IMR-90 (cell line): ENCODE results near the gene GAS2L3. TPM values are rescaled to one million over a fixed set of nuclear protein-coding genes. Genes with fewer than 3 reads are reported as not detected.

ENCODE experiments used
- ATAC-seq: fragments of 200-7000 bp; cut with Tn5 transposase; 2 replicates; pipeline ENCODE4 v1.9.1; 2020; ENCODE audit warnings: low read depth, mild to moderate bottlenecking, moderate library complexity
- BruUV-seq: library from RNA; stranded (reverse); fragments of 400-500 nt; replicated peaks from 2 replicates; lab custom pipeline; 2021; lab: Mats Ljungman, UMichigan
- CTCF ChIA-PET: fragments of 300-600 bp; formaldehyde crosslinking; extraction: SDS; loops from one replicate; lab custom pipeline; 2021; ENCODE audit warnings: antibody characterized with exemption; lab: Yijun Ruan, JAX
- POLR2A ChIA-PET: fragments of 300-600 bp; sonication (Branson Sonifier 250); formaldehyde crosslinking; loops from one replicate; lab custom pipeline; 2022; ENCODE audit warnings: antibody characterized with exemption; ENCODE audit not compliant: unreplicated experiment; lab: Charles Lee
- DNase-seq: peaks from one replicate; pipeline ENCODE4 v3.0.0; 2013
- H2AFZ ChIP-seq: replicated peaks from 2 replicates; pipeline ENCODE3; 2013; ENCODE audit warnings: low read length, mild to moderate bottlenecking; ENCODE audit not compliant: poor library complexity
- H2AK5ac ChIP-seq: 2 replicates; pipeline ENCODE4 v1.6.1; 2013; ENCODE audit warnings: low read depth, low read length, inconsistent platforms
- H2AK9ac ChIP-seq: replicated peaks from 2 replicates; pipeline ENCODE3; 2013; ENCODE audit warnings: mild to moderate bottlenecking, low read depth, low read length, moderate library complexity; ENCODE audit not compliant: poor library complexity
- H2BK120ac ChIP-seq: 2 replicates; pipeline ENCODE4 v1.6.1; 2013; ENCODE audit warnings: low read depth, low read length, inconsistent platforms
- H2BK15ac ChIP-seq: 3 replicates; pipeline ENCODE4 v1.6.1; 2013; ENCODE audit warnings: low read depth, low read length, inconsistent platforms
- H2BK20ac ChIP-seq: 2 replicates; pipeline ENCODE4 v1.6.1; 2013; ENCODE audit warnings: low read depth, mild to moderate bottlenecking, inconsistent platforms, low read length, moderate library complexity
- H2BK5ac ChIP-seq: 2 replicates; pipeline ENCODE4 v1.6.1; 2013; ENCODE audit warnings: mild to moderate bottlenecking, low read depth, low read length, inconsistent platforms; ENCODE audit not compliant: poor library complexity, severe bottlenecking
- H3K14ac ChIP-seq: replicated peaks from 2 replicates; pipeline ENCODE4 v1.6.1; 2013; ENCODE audit warnings: low read depth, low read length, inconsistent platforms
- H3K18ac ChIP-seq: 2 replicates; pipeline ENCODE4 v1.6.1; 2013; ENCODE audit warnings: low read depth, low read length, control low read depth
- H3K23ac ChIP-seq: 2 replicates; pipeline ENCODE4 v1.6.1; 2013; ENCODE audit warnings: low read depth, low read length, inconsistent platforms
- H3K27ac ChIP-seq: 2 replicates; pipeline ENCODE4 v1.5.1; 2013; ENCODE audit warnings: mild to moderate bottlenecking, control low read depth, low read length; ENCODE audit not compliant: insufficient read depth
- H3K27me3 ChIP-seq: 2 replicates; pipeline ENCODE4 v1.6.1; 2013; ENCODE audit warnings: low read length; ENCODE audit not compliant: control insufficient read depth, insufficient read depth
- H3K36me3 ChIP-seq: 2 replicates; pipeline ENCODE4 v1.6.1; 2013; ENCODE audit warnings: low read length, mixed read lengths; ENCODE audit not compliant: control insufficient read depth, insufficient read depth
- H3K4ac ChIP-seq: 2 replicates; pipeline ENCODE4 v1.6.1; 2013; ENCODE audit warnings: low read depth, low read length, inconsistent platforms
- H3K4me1 ChIP-seq: 2 replicates; pipeline ENCODE4 v1.6.1; 2013; ENCODE audit warnings: low read length, mixed read lengths; ENCODE audit not compliant: control insufficient read depth, insufficient read depth
- H3K4me2 ChIP-seq: 2 replicates; pipeline ENCODE4 v1.6.1; 2013; ENCODE audit warnings: low read depth, mild to moderate bottlenecking, control low read depth, low read length, moderate library complexity
- H3K4me3 ChIP-seq: 2 replicates; pipeline ENCODE4 v1.5.1; 2013; ENCODE audit warnings: low read depth, mild to moderate bottlenecking, control low read depth, low read length, moderate library complexity; ENCODE audit not compliant: insufficient read depth
- H3K56ac ChIP-seq: 2 replicates; pipeline ENCODE4 v1.6.1; 2013; ENCODE audit warnings: low read length, inconsistent platforms; ENCODE audit not compliant: insufficient read depth; ENCODE audit errors: extremely low read depth
- H3K79me1 ChIP-seq, 2 experiments: 2 replicates each; pipeline ENCODE4 v1.6.1; 2013; ENCODE audit warnings: low read length in 2 of 2, inconsistent platforms in 1 of 2, low read depth in 1 of 2
- H3K9ac ChIP-seq: 2 replicates; pipeline ENCODE4 v1.6.1; 2013; ENCODE audit warnings: low read depth, low read length, control low read depth
- H3K9me1 ChIP-seq: 2 replicates; pipeline ENCODE4 v1.6.1; 2013; ENCODE audit warnings: low read length, inconsistent platforms; ENCODE audit not compliant: insufficient read depth
- H3K9me3 ChIP-seq: 2 replicates; pipeline ENCODE4 v1.6.1; 2013; ENCODE audit warnings: low read length; ENCODE audit not compliant: control insufficient read depth, insufficient read depth
- H4K20me1 ChIP-seq: 2 replicates; pipeline ENCODE4 v1.6.1; 2013; ENCODE audit warnings: low read length, inconsistent platforms; ENCODE audit not compliant: insufficient read depth
- H4K5ac ChIP-seq: 2 replicates; pipeline ENCODE4 v1.6.1; 2013; ENCODE audit warnings: mild to moderate bottlenecking, low read depth, low read length, control low read depth
- H4K8ac ChIP-seq, 2 experiments: 2 replicates each; pipeline ENCODE4 v1.6.1; 2013; ENCODE audit warnings: low read depth in 2 of 2, low read length in 2 of 2, control low read depth in 1 of 2, inconsistent platforms in 1 of 2
- H4K91ac ChIP-seq: 2 replicates; pipeline ENCODE4 v1.6.1; 2013; ENCODE audit warnings: low read depth, low read length, inconsistent platforms; ENCODE audit not compliant: insufficient read depth
- BHLHE40 ChIP-seq: fragments of 150-350 bp; IDR thresholded peaks from 2 replicates; pipeline ENCODE4 v1.6.1; 2016; ENCODE audit warnings: mild to moderate bottlenecking, low read depth, low read length
- CHD1 ChIP-seq: IDR thresholded peaks from 2 replicates; pipeline ENCODE4 v1.6.1; 2012; ENCODE audit warnings: low read depth, low read length, improper control_type of control experiment
- ELK1 ChIP-seq: fragments of 150-350 bp; IDR thresholded peaks from 2 replicates; pipeline ENCODE4 v1.6.1; 2016; ENCODE audit warnings: low read depth, mild to moderate bottlenecking, low read length, moderate library complexity, borderline replicate concordance
- FOS ChIP-seq: fragments of 150-350 bp; IDR thresholded peaks from 2 replicates; pipeline ENCODE4 v1.6.1; 2016; ENCODE audit warnings: low read depth, low read length
- MAFK ChIP-seq: IDR thresholded peaks from 2 replicates; pipeline ENCODE4 v1.6.1; 2012; ENCODE audit warnings: low read depth, low read length, improper control_type of control experiment
- MXI1 ChIP-seq: IDR thresholded peaks from 2 replicates; pipeline ENCODE4 v1.6.1; 2012; ENCODE audit warnings: low read depth, mild to moderate bottlenecking, low read length, moderate library complexity, borderline replicate concordance
- RAD21 ChIP-seq: IDR thresholded peaks from 2 replicates; pipeline ENCODE4 v1.6.1; 2012; ENCODE audit warnings: low read length, improper control_type of control experiment
- RFX5 ChIP-seq: IDR thresholded peaks from 2 replicates; pipeline ENCODE4 v1.8.0; 2012; ENCODE audit warnings: low read depth, mild to moderate bottlenecking, low read length, moderate library complexity
- USF2 ChIP-seq: fragments of 150-350 bp; IDR thresholded peaks from 2 replicates; pipeline ENCODE4 v1.6.1; 2017; ENCODE audit warnings: mild to moderate bottlenecking, antibody characterized with exemption, low read length, low read depth
- WGBS, 2 experiments: methylation state at CpG; one replicate each; pipeline versions ENCODE4 v1.1.5 to v1.1.7; 2013; ENCODE audit warnings: missing lambda C conversion rate in 2 of 2; ENCODE audit not compliant: insufficient read length in 1 of 2; ENCODE audit errors: extremely low coverage in 2 of 2; 5-methylcytosine and 5-hydroxymethylcytosine counted together
- dilution Hi-C: fragments of 300-500 bp; cut with HindIII; formaldehyde crosslinking; loops from one replicate; pipeline ENCODE4 v1.14.3; 2018; ENCODE audit warnings: low sequenced_read_pairs; ENCODE audit not compliant: unreplicated experiment
- in situ Hi-C: fragments of 300-500 bp; cut with MboI; formaldehyde crosslinking; loops from 3 replicates; pipeline ENCODE4 v1.14.3; 2019; ENCODE audit warnings: low sequenced_read_pairs, inconsistent platforms, mixed read lengths
- intact Hi-C: fragments of 100-400 bp; cut with micrococcal nuclease; formaldehyde crosslinking; loops from 2 replicates; pipeline ENCODE4 v1.10.0; 2022
- polyA plus RNA-seq, 3 experiments: library from polyadenylated mRNA; depleted of rRNA; stranded (reverse); fragments of >200 nt; gene quantifications; 2 replicates each; pipeline ENCODE4 v1.2.3, GENCODE V29; 2012; ENCODE audit warnings: low replicate concordance in 1 of 3
- total RNA-seq: library from RNA; depleted of rRNA; stranded (reverse); fragments of >200 nt; gene quantifications from 2 replicates; pipeline ENCODE4 v1.2.3, GENCODE V29; 2012

The GAS2L3 gene
- total and polyA plus RNA-seq, 2 of the 4 experiments (the other 2 are of a cell fraction), result 5.2 to 15.6 TPM

- H3K4me3 ChIP-seq, result no peak overlapping the region
- H3K9me1 ChIP-seq, result no peaks in the 10 kb centered on the region; the same call in 1 of the 2 replicates
- H3K23ac ChIP-seq, result no peak overlapping the region
- BruUV-seq, result no TSS peak
- H3K27ac ChIP-seq, result no peak overlapping the region
- TF ChIP-seq RAD21 (no peak), MXI1 (no peak), MAFK (no peak), ELK1 (no peak), BHLHE40 (no peak), FOS (no peak), USF2 (no peak), CHD1 (no peak), RFX5 (no peak)
- ATAC-seq (no peak), DNase-seq (no peak)
- H4K20me1 ChIP-seq, result no peaks in the 10 kb centered on the region
- H3K18ac ChIP-seq, result no peak overlapping the region
- H4K5ac ChIP-seq, result no peak overlapping the region
- 33% methylated on average over 1 of the region's 3 CpGs; no CpG with 5 or more reads in 1 of the 2 experiments for WGBS, 2 experiments
- H3K14ac ChIP-seq, result no peak overlapping the region
- no peaks in the 10 kb centered on the region for H3K79me1 ChIP-seq
- H3K27me3 ChIP-seq, result peaks cover 4% of the 10 kb centered on the region; the same call in 1 of the 2 replicates
- H3K56ac ChIP-seq, result no peak overlapping the region
- no peak overlapping the region for H2BK15ac ChIP-seq
- H3K4me2 ChIP-seq, result no peak overlapping the region
- H2BK20ac ChIP-seq, result no peak overlapping the region
- H4K91ac ChIP-seq, result no peak overlapping the region
- H3K4me1 ChIP-seq, result no peaks in the 10 kb centered on the region
- H3K36me3 ChIP-seq, result no peaks in the 10 kb centered on the region
- intact Hi-C loops (no loop called here), dilution Hi-C loops (no loop called here), in situ Hi-C loops (loop anchor here (25.0 kb wide), 1 partner anchor 171 kb away; the partner anchor contains the start of gene SLC17A8)
- H2AFZ ChIP-seq, result no peak overlapping the region
- no peak overlapping the region for H2BK5ac ChIP-seq
- no peak overlapping the region for H3K4ac ChIP-seq
- no peak overlapping the region for H2BK120ac ChIP-seq
- H4K8ac ChIP-seq, result no peak overlapping the region
- no peak overlapping the region for H2AK5ac ChIP-seq
- H3K9me3 ChIP-seq, result no peaks in the 10 kb centered on the region
- H3K9ac ChIP-seq, result no peak overlapping the region
- ChIA-PET CTCF (interaction anchor here (0.6 kb wide), 1 partner anchor 71 kb away, joined by 3 read pairs; no protein-coding TSS in a partner anchor), POLR2A (no interaction called here)
- H2AK9ac ChIP-seq, result no peak overlapping the region
Measured at GRCh38 chr12:100533376-100533775, 40.1 kb upstream of the GAS2L3 start.
